NOMO-1 (cell line): Measurements from ENCODE around the gene CAMKK2.
"Not testable (repeated sequence)": the region's sequence is repeated elsewhere in the genome, so short reads cannot be mapped to it uniquely, and the experiment has no call there.

Experiments used
- DNase-seq, 2 experiments: peaks; one replicate each; lab custom pipeline; 2025; ENCODE audit not compliant: unreplicated experiment in 2 of 2; lab: John Stamatoyannopoulos, UW

The CAMKK2 gene

GRCh38 chr12:121296618-121297434, at the start of gene CAMKK2:
CAMKK2 (minus strand) TSS chr12:121296709; CDS start chr12:121274526, 22,183 bp downstream.
- peak; percentile 81 to 93 for DNase-seq

GRCh38 chr12:121345151-121345815, 48.8 kb upstream of the CAMKK2 start:
- no peak for DNase-seq

- DNase-seq = no peak
Observed at GRCh38 chr12:121344506-121344905, 48.0 kb upstream of the CAMKK2 start.

- no peak for DNase-seq
Observed at GRCh38 chr12:121337416-121337815, 40.9 kb upstream of the CAMKK2 start.

GRCh38 chr12:121334513-121335343, 38.2 kb upstream of the CAMKK2 start:
- peak; percentile 61 to 83 for DNase-seq

- DNase-seq = no peak
Observed at GRCh38 chr12:121333747-121334146, 37.2 kb upstream of the CAMKK2 start.

GRCh38 chr12:121331248-121331647, 34.7 kb upstream of the CAMKK2 start:
- no peak for DNase-seq

GRCh38 chr12:121330692-121331091, 34.2 kb upstream of the CAMKK2 start:
- DNase-seq = no peak

- no peak for DNase-seq
Observed at GRCh38 chr12:121330195-121330594, 33.7 kb upstream of the CAMKK2 start.

GRCh38 chr12:121328620-121329019, 32.1 kb upstream of the CAMKK2 start:
- no peak for DNase-seq

GRCh38 chr12:121326996-121327674, 30.6 kb upstream of the CAMKK2 start:
- no peak for DNase-seq

- DNase-seq = no peak
Observed at GRCh38 chr12:121325922-121326396, 29.4 kb upstream of the CAMKK2 start.

GRCh38 chr12:121323908-121324307, 27.4 kb upstream of the CAMKK2 start:
- no peak for DNase-seq

GRCh38 chr12:121318121-121318520, 21.6 kb upstream of the CAMKK2 start:
- no peak for DNase-seq

- peak; percentile 37 to 70 for DNase-seq
Observed at GRCh38 chr12:121314431-121314830, 17.9 kb upstream of the CAMKK2 start.

- not testable (repeated sequence) for DNase-seq
Observed at GRCh38 chr12:121310231-121310630, 13.7 kb upstream of the CAMKK2 start.

GRCh38 chr12:121307397-121307796, 10.9 kb upstream of the CAMKK2 start:
- not testable (repeated sequence) for DNase-seq

- no peak for DNase-seq
Observed at GRCh38 chr12:121304306-121304705, 7.8 kb upstream of the CAMKK2 start.

GRCh38 chr12:121301876-121302275, 5.4 kb upstream of the CAMKK2 start:
- no peak for DNase-seq

- DNase-seq = no peak
Observed at GRCh38 chr12:121300083-121300819, 3.7 kb upstream of the CAMKK2 start.
